CD1c-positive myeloid dendritic cell (primary cell): Measurements from ENCODE around the gene ERFL.
"Not testable (repeated sequence)": the region's sequence is repeated elsewhere in the genome, so short reads cannot be mapped to it uniquely, and the experiment has no call there.

Experiments used
- DNase-seq: peaks from one replicate; pipeline ENCODE4 v3.0.0-alpha.2; 2016; ENCODE audit errors: extremely low spot score

Gene ERFL

GRCh38 chr19:41941410-41942202, 13.4 kb upstream of the ERFL start:
- no peak for DNase-seq

DNA sequence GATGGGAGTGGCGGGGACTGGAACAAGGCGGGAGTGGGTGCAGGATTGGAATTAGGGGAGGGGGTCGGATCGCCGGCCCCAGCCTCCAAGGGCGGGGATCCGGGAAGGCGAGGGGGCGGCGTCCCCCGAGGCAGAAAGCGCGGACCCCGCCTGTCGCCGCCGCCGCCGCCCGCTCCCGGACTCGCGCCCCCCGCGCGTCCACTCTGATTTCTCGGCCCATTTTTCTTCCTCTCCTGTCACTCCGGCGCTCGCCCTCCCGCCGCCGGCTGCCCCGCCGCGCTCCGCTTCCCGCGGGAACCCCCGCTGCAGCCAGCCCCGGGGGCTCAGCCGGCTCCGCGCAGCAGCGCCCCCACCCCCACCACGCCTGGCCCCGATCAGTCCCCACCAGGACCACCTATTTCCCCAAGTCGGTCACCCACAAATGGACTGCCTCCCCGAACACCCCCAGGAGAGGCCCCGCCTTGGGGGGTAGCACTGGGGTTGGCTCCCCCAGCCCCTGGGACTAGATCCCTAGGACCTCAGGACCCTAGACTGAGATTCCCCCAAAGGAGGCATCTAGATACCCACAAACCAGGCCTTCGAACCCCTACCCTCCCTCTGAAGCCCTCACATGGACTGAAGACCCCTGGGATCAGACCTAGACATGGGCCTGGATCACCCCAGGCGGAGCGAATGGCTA, 12.6 kb upstream of the ERFL start:
- no peak for DNase-seq

DNA sequence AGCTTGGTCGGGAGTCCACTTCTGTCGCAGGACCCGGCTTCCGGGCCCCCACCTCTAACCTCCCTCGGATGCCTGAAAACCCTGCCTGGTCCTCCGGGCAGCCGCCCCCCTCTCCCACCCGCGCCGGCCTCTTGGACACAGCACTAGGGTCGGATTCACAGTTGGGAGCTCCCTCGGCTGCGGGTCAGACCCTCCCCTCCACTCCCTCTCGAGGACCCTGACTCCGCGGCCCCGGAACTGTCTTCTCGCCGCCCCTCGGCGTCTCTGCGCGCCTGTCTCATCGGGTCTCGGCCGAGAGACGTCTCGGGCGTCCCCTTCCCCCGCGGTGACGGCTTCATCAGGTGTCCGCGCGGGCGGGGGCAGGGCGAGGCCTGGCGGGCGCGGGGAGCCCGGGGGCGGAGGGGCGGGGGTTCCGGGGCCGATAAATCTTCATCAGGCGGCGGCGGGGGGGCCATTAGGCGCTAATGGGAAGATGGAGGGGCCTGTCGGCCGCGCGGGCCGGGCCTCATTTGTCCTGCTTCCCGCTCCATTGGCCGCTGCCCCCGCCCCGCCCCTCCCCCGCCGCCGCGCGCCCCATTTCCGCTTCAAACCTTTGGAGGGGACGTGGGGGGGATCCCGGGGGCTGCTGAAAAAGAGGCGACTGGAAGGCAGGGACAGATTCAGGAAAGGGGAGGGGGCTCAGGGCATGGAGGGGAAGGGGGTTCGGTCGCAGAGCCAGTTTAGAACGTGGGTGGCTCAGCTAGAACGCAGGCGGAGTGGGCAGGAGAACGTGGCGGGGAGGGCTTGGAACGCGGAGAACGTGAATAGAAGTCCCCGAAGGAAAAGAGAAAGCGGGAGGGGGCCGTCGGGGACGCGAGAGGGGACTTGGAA, 11.8 kb upstream of the ERFL start:
- peak; percentile 23 for DNase-seq

DNA sequence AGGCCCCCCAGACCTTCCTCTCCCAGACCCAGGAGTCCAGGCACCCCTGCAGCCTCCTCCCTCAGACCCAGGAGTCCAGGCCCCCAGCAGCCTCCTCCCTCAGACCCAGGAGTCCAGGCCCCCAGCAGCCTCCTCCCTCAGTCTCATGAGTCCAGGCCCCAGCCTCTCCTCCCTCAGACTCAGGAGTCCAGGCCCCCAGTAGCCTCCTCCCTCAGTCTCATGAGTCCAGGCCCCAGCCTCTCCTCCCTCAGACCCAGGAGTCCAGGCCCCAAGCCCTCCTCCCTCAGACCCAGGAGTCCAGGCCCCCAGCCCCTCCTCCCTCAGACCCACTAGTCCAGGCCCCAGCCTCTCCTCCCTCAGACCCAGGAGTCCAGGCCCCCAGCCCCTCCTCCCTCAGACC, 11.0 kb upstream of the ERFL start:
- not testable (repeated sequence) for DNase-seq

DNA sequence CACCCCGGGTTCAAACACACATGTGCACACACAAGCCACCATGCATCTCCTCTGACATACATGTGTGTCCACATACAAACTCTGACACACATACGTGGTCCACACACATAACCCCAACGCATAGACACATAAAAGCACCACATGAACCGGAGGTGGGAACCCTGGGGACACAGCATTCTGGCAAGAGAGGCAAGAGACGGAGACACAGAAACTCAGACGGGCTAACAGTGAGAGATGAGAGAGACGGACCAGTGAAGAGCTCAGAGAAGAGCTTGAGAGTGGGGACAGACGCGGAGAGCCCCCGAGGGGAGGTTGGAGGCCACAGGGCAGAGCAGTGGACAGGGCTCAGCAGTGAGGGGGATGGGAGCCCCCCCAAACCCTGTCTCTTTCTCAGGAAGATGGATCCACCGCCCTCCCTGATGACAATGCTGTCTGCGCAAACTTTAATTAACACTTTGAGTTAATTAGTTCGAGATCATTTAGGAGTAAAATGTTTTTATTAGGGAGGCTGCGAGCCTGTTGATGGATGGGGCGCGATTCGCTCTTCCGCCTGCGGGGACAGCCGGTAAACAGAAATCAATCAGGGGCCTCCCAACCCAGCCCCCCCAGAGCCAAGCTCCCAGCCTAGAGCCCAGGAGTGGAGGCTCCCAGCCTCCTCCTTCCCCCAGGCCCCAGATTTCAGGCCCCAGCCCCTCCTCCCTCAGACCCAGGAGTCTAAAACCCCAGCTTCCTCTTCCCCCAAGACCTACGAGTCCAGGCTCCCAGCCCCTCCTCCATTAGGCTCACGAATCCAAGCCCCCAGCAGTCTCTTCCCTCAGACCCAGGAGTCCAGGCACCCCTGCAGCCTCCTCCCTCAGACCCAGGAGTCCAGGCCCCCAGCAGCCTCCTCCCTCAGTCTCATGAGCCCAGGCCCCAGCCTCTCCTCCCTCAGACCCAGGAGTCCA, 9.5 kb upstream of the ERFL start:
- DNase-seq: no peak

- DNase-seq: no peak
Observed at GRCh38 chr19:41936961-41937360, 8.7 kb upstream of the ERFL start.

DNA sequence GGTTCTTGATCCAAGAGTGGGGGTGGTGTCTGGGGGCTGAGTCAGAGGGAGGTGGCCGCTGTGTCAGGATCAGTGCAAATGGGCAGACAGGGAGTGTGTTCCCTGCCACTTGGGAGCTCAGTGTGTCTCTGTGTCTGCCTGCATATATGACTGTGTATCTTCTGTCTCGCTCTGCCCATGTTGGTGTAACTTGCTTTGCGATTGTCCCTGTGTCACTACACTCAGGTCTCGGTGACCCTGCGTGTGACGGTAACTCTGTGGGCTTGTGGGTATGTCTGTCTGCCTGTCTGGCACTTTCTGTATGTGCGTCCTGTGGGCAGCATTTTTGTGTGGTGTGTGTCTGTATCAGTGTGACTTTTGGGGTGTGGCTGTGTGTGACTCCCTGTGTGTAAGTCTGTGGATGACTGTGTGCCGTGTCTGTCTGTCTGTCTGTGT, 8.2 kb upstream of the ERFL start:
- no peak for DNase-seq

DNA sequence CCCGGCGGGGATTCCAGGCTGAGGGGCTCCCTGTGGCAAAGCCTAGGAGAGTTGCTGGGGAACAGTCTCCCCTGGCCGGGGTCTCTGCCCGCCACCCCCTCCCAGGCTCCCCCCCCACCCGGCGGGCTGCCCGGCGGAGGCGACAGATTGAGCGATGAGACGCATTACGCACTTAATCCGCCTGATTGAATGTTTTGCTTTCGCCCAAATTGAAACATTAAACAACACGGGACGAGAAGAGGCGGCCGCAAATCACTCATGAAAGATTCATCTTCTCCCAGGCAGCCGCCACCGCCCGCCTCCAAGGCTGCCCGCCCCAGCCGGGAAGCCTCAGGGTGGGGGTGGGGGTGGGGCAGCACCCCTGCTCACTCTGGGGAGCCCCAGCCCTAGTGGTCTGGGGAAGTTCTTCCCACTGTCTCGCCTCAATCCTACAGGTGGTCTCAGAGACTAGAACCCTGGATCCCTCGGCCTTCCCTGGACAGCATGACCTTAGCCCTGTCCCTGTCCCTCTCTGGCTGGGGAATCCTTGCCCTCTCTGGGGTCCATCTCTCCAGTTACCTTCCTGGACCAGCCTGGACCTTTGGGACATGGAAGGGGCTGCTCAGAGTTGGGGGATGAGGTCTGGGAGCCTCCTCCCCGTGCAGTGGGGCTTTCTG, 7.6 kb upstream of the ERFL start:
- DNase-seq: no peak

- peak; percentile 75 for DNase-seq
Observed at GRCh38 chr19:41934849-41935374, 6.7 kb upstream of the ERFL start.

DNA sequence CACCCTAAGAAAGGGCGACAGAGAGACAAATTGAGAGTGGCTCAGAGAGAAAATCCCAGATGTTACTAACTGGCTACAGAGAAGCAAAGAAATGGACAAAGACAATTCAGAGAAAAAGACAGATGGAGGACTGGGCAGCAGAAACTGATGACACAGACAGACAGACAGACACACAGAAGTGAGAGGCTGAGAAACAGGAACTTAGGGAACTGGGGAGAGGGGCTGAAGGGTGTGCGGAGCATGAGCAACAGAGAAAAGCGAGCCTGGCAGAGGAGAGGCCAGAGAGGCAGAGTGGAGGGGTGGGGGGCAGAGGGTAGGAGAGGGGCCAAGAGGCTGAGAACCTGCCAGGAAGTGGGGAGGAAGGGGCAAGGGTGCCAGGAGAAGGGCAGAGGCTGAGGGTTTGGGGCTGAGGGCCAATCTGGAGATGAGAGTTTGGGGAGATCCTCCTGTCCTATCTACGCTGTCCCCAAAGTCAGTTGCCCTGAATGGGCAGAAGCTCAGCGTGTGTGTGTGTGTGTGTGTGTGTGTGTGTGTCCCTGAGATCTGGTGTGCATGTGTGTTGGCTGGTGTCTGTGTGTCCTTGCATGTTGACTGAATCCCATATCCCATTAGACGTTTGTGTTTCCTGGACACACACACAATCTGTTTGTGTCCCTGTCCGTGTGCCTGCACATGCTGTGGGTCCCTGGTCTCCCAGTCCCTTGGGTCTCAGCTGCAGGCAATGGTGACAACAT, 5.6 kb upstream of the ERFL start:
- DNase-seq: no peak

DNA sequence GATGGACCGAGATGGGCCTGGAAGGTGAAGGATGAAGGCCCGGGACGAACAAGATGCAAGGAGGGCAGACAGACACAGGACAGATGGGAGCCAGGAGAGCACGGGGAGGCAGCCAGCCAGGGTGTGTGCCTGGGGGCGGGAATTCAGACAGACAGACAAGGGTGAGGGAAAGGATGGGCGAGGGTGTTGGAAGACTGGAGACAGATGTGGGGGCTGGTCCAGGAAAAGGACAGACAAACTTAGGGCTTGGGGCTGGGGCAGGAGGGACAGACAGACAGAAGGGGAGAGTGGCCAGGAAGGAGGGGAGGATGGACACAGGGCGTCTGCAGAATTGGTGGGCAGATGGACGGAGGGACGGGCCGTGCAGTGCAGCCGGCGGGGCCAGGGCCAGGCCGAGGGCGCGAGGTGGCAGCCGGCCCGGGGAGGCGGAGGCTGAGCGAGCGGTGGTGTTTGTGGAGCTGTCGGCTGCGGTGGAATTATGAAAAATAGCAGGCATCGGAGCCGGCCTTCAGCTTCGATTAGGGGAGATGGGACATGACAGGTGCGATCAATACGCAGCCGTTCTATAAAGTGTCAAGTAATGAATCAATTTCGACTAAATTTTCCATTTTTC, 4.6 kb upstream of the ERFL start:
- DNase-seq: no peak

DNA sequence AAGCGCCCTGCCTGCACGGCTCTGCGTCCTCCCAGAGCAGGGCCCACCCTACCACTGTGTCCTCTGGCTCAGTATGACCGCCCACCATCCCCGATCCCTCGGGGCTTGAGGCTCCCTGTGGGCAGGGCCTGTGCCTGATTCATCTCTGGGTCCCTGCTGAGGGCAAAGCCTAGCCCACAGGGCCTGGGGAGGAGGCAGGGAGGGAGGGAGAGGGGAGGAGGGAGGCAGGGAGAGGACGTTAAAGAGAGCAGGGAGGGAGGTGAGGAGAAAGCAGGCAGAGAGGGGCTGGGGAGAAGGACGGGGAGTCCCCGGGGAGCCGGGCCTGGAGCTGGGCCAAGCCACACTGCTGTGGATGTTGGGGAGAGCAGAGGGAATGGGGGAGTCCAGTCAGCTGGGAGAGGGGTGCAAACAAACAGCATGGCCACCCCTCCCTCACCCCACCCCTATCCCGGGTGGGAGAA, 4.0 kb upstream of the ERFL start:
- no peak for DNase-seq

DNA sequence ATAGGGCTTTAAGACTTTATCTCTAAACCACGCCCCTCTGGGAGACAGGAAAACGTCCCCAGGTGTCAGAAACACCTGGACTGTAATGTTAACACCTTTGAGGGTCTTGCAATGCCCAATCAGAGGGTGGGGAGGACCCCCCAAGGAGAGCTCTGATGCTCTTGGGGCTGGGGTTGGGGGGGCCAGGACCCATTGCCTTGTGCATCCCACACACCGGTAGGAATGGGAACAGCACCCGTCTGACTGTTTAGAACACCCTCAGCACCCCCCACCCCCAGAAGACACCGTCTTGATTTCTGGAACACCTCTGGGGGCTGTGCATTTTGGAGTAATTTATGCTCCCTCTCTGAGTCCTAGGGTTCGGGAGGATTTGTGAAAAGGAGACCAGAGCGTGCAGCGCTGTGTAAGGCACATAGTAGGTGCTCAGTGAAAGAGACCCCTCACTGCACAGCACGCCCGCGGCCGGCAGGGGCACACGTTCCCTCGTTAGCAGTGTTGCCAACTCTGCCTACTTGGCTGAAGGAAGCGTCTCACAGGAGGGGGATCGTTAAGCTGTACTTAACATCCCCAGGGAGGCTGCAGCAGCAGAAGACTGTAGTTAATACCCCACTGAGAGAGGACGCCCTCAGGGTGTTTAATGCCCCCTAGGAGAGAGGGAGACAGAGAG, 2.8 kb upstream of the ERFL start:
- DNase-seq: no peak

- DNase-seq: no peak
Observed at GRCh38 chr19:41930322-41930722, 2.1 kb upstream of the ERFL start.

GRCh38 chr19:41929536-41930071, 1.4 kb upstream of the ERFL start:
- DNase-seq: no peak

- peak; percentile 40 for DNase-seq
Observed at GRCh38 chr19:41928754-41929535, 696 bp upstream of the ERFL start.

DNA sequence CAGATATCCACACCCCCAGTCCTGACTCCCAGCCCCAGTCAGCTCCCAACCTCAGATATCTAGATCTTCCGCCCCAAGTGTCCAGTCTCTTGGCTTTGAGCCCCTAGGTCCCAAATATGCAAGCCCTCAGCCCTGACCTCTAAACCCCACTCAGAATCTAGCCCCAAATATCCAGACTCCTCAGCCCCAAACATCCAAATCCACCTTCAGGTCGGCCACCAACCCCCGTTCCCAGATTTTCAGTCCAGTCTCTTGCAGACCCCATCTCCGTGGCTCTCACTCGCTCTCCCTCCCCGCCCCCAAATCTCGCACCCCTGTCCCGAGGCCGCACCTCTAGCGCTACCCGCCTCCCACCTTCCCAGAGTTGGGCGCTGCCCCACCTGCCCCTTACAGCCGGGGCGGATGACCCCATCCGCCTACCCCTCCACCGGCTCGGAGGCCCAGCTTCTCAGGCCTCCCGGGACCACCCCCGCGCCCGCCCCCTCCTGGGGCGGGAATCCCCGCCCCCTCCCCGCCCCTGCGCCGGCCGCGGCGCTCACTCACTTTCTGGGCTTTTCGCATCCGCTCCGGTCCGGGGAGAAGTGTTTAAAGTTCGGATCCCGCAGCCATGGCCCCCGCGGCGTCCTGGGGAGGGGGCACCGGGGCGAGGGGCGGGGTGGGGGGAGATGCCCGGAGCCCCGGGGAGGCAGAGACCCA, 604 bp downstream of the ERFL start:
- no peak for DNase-seq
